Measurements from ENCODE around the gene ZNF816.

DNA sequence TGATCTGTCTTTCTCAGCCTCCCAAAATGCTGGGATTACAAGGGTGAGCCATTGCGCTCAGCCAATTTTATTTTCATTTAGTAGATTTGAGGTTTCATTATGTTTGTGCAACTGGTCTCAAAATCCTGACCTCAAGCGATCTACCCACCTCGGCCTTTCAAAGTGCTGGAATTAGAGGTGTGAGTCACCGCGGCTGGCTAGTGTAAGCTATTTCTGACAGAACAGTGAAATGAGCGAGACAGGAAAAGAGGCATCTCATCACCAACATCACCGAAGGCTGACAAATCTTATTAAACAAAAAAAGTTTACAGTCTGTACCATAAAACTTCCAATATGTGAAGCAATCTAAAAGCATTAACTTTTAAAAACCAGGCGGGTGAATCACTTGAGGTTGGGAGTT lies 27.2 kb downstream of the ZNF816 start:
- TF ChIP-seq, protein P1, sequence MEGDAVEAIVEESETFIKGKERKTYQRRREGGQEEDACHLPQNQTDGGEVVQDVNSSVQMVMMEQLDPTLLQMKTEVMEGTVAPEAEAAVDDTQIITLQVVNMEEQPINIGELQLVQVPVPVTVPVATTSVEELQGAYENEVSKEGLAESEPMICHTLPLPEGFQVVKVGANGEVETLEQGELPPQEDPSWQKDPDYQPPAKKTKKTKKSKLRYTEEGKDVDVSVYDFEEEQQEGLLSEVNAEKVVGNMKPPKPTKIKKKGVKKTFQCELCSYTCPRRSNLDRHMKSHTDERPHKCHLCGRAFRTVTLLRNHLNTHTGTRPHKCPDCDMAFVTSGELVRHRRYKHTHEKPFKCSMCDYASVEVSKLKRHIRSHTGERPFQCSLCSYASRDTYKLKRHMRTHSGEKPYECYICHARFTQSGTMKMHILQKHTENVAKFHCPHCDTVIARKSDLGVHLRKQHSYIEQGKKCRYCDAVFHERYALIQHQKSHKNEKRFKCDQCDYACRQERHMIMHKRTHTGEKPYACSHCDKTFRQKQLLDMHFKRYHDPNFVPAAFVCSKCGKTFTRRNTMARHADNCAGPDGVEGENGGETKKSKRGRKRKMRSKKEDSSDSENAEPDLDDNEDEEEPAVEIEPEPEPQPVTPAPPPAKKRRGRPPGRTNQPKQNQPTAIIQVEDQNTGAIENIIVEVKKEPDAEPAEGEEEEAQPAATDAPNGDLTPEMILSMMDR (IDR thresholded peaks at IDR 0.05; ENCODE audit: poor library complexity, severe bottlenecking): no peak
- no peak for TF ChIP-seq REST (IDR thresholded peaks at IDR 0.05; ENCODE audit: borderline replicate concordance)
- no peak for TF ChIP-seq RAD21 (conservative IDR thresholded peaks at IDR 0.05)
- TF ChIP-seq EZH2 (IDR thresholded peaks at IDR 0.05; ENCODE audit: borderline replicate concordance, insufficient read depth, low read length, poor library complexity, severe bottlenecking): no peak
- TF ChIP-seq EP300 (conservative IDR thresholded peaks at IDR 0.05; ENCODE audit: poor library complexity, severe bottlenecking): no peak
